MM.1S (cell line): Measurements from ENCODE around the gene PKD1L1.
"Not testable (repeated sequence)": the region's sequence is repeated elsewhere in the genome, so short reads cannot be mapped to it uniquely, and the experiment has no call there.

ENCODE experiments used
- DNase-seq: peaks from one replicate; pipeline ENCODE4 v3.0.0-alpha.2; 2015
- H2AFZ ChIP-seq: fragments of 300-600 bp; sonication (generic); 2 replicates; pipeline ENCODE4 v1.6.0; 2016; ENCODE audit warnings: antibody characterized with exemption, low read length
- H3F3A ChIP-seq: fragments of 300-600 bp; sonication (generic); 2 replicates; pipeline ENCODE4 v1.6.1; 2016; ENCODE audit warnings: mild to moderate bottlenecking, antibody characterized with exemption, low read length, moderate library complexity, mixed read lengths; ENCODE audit not compliant: insufficient read depth
- H3K27ac ChIP-seq: fragments of 300-600 bp; sonication (generic); 2 replicates; pipeline ENCODE4 v1.5.1; 2016; ENCODE audit warnings: mild to moderate bottlenecking, low read length
- H3K27me3 ChIP-seq: fragments of 300-600 bp; sonication (generic); replicated peaks from 2 replicates; pipeline ENCODE4 v1.6.0; 2016; ENCODE audit warnings: low read length; ENCODE audit not compliant: insufficient read depth
- H3K36me3 ChIP-seq: fragments of 300-600 bp; sonication (generic); replicated peaks from 2 replicates; pipeline ENCODE4 v1.6.1; 2016; ENCODE audit warnings: mild to moderate bottlenecking, low read length, mixed read lengths; ENCODE audit not compliant: insufficient read depth
- H3K4me1 ChIP-seq: fragments of 300-600 bp; sonication (generic); 2 replicates; pipeline ENCODE4 v1.6.1; 2016; ENCODE audit warnings: low read length, mixed read lengths
- H3K4me2 ChIP-seq: fragments of 300-600 bp; sonication (generic); 2 replicates; pipeline ENCODE4 v1.6.0; 2016; ENCODE audit warnings: low read depth, low read length
- H3K4me3 ChIP-seq: fragments of 300-600 bp; sonication (generic); 2 replicates; pipeline ENCODE4 v1.5.1; 2016; ENCODE audit warnings: low read length, mixed read lengths
- H3K79me2 ChIP-seq: fragments of 300-600 bp; sonication (generic); 2 replicates; pipeline ENCODE4 v1.6.1; 2016; ENCODE audit warnings: mixed run types, low read length, mixed read lengths
- H3K9ac ChIP-seq: fragments of 300-600 bp; sonication (generic); 2 replicates; pipeline ENCODE4 v1.6.1; 2016; ENCODE audit warnings: low read length, mixed read lengths
- H3K9me2 ChIP-seq: fragments of 300-600 bp; sonication (generic); replicated peaks from 2 replicates; pipeline ENCODE4 v1.6.1; 2016; ENCODE audit warnings: mild to moderate bottlenecking, low read length, mixed read lengths; ENCODE audit not compliant: insufficient read depth
- H3K9me3 ChIP-seq: fragments of 300-600 bp; sonication (generic); replicated peaks from 2 replicates; pipeline ENCODE4 v1.6.1; 2016; ENCODE audit warnings: mild to moderate bottlenecking, low read length, mixed read lengths; ENCODE audit not compliant: insufficient read depth
- H4K20me1 ChIP-seq: fragments of 300-600 bp; sonication (generic); 2 replicates; pipeline ENCODE4 v1.6.1; 2016; ENCODE audit warnings: mild to moderate bottlenecking, low read length, moderate library complexity, mixed read lengths; ENCODE audit not compliant: insufficient read depth
- EZH2 ChIP-seq: fragments of 300-600 bp; sonication (generic); optimal IDR thresholded peaks from 2 replicates; pipeline ENCODE3; 2017; ENCODE audit warnings: low read depth, mild to moderate bottlenecking, antibody characterized with exemption, low read length, mixed read lengths
- EZH2phosphoT487 ChIP-seq: fragments of 300-600 bp; sonication (generic); IDR thresholded peaks from 2 replicates; pipeline ENCODE4 v1.6.1; 2018; ENCODE audit warnings: antibody characterized with exemption, low read length
- TF ChIP-seq, protein P1 (sequence below): fragments of 300-600 bp; sonication (generic); IDR thresholded peaks from 2 replicates; pipeline ENCODE4 v1.5.1; 2016; ENCODE audit warnings: antibody characterized with exemption, low read length, mixed read lengths

PKD1L1 gene

DNA sequence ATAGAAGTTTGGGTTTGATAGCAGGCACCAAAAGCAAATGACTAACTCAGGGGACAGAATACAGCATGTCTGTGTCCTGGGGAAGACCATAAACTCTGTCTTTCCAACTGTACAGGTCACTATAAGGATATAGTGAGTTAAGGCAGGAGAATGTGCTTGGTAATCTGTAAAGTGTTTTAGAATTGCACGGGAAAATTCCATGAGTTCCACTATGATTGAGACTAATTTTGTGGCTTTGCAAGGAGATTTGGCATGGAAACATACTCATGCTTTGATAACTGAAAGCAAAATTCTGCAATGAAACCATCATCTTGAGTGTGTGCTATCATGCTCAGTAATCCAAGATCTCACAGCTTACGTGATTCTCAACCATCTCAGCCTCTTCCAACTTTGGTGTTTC is 152.6 kb downstream of the PKD1L1 start:
- H3K9me3 ChIP-seq, result no peaks in the 10 kb centered on the region
- no peaks in the 10 kb centered on the region for H3K79me2 ChIP-seq
- H3K27ac ChIP-seq, result no peak overlapping the region
- TF ChIP-seq, protein P1, sequence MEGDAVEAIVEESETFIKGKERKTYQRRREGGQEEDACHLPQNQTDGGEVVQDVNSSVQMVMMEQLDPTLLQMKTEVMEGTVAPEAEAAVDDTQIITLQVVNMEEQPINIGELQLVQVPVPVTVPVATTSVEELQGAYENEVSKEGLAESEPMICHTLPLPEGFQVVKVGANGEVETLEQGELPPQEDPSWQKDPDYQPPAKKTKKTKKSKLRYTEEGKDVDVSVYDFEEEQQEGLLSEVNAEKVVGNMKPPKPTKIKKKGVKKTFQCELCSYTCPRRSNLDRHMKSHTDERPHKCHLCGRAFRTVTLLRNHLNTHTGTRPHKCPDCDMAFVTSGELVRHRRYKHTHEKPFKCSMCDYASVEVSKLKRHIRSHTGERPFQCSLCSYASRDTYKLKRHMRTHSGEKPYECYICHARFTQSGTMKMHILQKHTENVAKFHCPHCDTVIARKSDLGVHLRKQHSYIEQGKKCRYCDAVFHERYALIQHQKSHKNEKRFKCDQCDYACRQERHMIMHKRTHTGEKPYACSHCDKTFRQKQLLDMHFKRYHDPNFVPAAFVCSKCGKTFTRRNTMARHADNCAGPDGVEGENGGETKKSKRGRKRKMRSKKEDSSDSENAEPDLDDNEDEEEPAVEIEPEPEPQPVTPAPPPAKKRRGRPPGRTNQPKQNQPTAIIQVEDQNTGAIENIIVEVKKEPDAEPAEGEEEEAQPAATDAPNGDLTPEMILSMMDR, result no peak
- TF ChIP-seq EZH2phosphoT487, result no peak
- no peak for TF ChIP-seq EZH2
- no peaks in the 10 kb centered on the region for H3K36me3 ChIP-seq
- no peaks in the 10 kb centered on the region for H3K27me3 ChIP-seq
- H3F3A ChIP-seq, result no peaks in the 10 kb centered on the region
- no peak overlapping the region for H3K9ac ChIP-seq
- H2AFZ ChIP-seq, result no peak overlapping the region
- no peak overlapping the region for H3K4me2 ChIP-seq
- no peaks in the 10 kb centered on the region for H3K9me2 ChIP-seq
- H3K4me3 ChIP-seq, result no peak overlapping the region
- H4K20me1 ChIP-seq, result no peaks in the 10 kb centered on the region
- H3K4me1 ChIP-seq, result peaks cover 11% of the 10 kb centered on the region
- DNase-seq, result no peak

DNA sequence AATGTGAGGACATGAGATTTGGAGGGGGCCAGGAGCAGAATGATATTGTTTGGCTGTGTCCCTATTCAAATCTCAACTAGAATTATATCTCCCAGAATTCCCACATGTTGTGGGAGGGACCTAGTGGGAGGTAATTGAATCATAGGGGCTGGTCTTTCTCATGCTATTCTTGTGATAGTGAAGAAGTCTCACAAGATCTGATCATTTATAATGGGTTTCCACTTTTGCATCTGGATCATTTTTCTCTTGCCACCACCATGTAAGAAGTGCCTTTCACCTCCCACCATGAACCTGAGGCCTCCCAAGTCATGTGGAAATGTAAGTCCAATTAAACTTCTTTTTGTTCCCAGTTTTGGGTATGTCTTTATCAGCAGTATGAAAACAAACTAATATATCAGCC is 153.1 kb downstream of the PKD1L1 start:
- not testable (repeated sequence) for H3K79me2 ChIP-seq, H2AFZ ChIP-seq, H3K9me3 ChIP-seq, H3K9me2 ChIP-seq, H3K4me2 ChIP-seq, H3K4me3 ChIP-seq, H3K36me3 ChIP-seq, H3F3A ChIP-seq, DNase-seq, H3K27ac ChIP-seq, H4K20me1 ChIP-seq, H3K27me3 ChIP-seq, H3K9ac ChIP-seq
- peaks cover 11% of the 10 kb centered on the region for H3K4me1 ChIP-seq

DNA sequence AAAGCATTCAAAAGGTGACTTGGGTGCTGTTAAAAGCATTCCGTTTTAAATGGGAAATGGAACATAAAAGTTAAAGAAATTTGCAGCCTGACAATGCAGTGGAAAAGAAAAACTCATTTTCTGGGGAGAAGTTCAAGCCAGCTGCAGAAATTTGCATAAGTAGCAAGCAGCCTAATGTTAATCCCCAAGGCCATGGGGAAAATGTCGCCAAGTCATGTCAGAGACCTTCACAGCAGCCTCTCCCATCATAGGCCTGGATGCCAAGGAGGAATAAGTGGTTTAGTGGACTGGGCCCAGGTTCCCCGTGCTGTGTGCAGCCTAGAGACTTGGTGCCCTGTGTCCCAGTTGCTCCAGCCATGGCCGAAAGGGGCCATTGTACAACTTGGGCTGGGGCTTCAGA is 154.2 kb downstream of the PKD1L1 start:
- H3K4me1 ChIP-seq, result peaks cover 11% of the 10 kb centered on the region

DNA sequence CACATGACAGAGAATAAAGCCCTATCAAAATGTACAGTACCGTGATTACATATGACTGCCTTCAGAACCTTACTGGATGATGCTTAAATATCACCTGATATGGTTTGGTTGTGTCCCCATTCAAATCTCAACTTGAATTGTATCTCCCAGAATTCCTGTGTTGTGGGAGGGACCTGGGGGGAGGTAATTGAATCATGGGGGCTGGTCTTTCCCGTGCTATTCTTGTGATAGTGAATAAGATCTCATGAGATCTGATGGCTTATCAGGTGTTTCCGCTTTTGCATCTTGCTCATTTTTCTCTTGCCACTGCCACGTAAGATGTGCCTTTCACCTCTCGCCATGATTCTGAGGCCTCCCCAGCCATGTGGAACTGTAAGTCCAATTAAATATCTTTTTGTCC is 155.1 kb downstream of the PKD1L1 start:
- not testable (repeated sequence) for H3K9me3 ChIP-seq, H3K27ac ChIP-seq, H3K9ac ChIP-seq, H4K20me1 ChIP-seq, H3K36me3 ChIP-seq, H3K4me2 ChIP-seq, H3F3A ChIP-seq, H3K27me3 ChIP-seq, H3K79me2 ChIP-seq, H3K9me2 ChIP-seq, H2AFZ ChIP-seq, DNase-seq, H3K4me3 ChIP-seq
- H3K4me1 ChIP-seq, result peaks cover 11% of the 10 kb centered on the region

More for the DNA sequence above, 154.2 kb downstream of the PKD1L1 start:
- Histone ChIP-seq H3K36me3 (no peaks in the 10 kb centered on the region), H3K4me3 (no peak overlapping the region), H3K9ac (no peak overlapping the region), H3K9me2 (no peaks in the 10 kb centered on the region), H3K27me3 (no peaks in the 10 kb centered on the region), H3K27ac (no peak overlapping the region), H3K79me2 (no peaks in the 10 kb centered on the region), H2AFZ (no peak overlapping the region), H3K4me2 (no peak overlapping the region), H3F3A (no peaks in the 10 kb centered on the region), H3K9me3 (no peaks in the 10 kb centered on the region), H4K20me1 (no peaks in the 10 kb centered on the region)
- TF ChIP-seq EZH2, result no peak
- TF ChIP-seq, protein P1, result no peak
- TF ChIP-seq EZH2phosphoT487, result no peak
- DNase-seq, result no peak
